ENCODE data around the gene CAMK1D.
"Not testable (repeated sequence)": the region's sequence is repeated elsewhere in the genome, so short reads cannot be mapped to it uniquely, and the experiment has no call there.

CAMK1D gene

GRCh38 chr10:12470719-12471118 is 121.4 kb downstream of the CAMK1D start:
- DNase-seq: no peak

- no peak for DNase-seq
These were observed 121.8 kb downstream of the CAMK1D start for GRCh38 chr10:12471135-12471534.

GRCh38 chr10:12473491-12473890 is 124.1 kb downstream of the CAMK1D start:
- DNase-seq: no peak

GRCh38 chr10:12474727-12475412 is 125.5 kb downstream of the CAMK1D start:
- DNase-seq: no peak

- DNase-seq: no peak
These were observed 127.3 kb downstream of the CAMK1D start for GRCh38 chr10:12476656-12477055.

- no peak for DNase-seq
These were observed 130.1 kb downstream of the CAMK1D start for GRCh38 chr10:12479437-12479844.

- DNase-seq: no peak
These were observed 130.6 kb downstream of the CAMK1D start for GRCh38 chr10:12479924-12480323.

- DNase-seq: no peak
These were observed 131.1 kb downstream of the CAMK1D start for GRCh38 chr10:12480440-12480839.

GRCh38 chr10:12481924-12482323 is 132.6 kb downstream of the CAMK1D start:
- DNase-seq: no peak

GRCh38 chr10:12482587-12482986 is 133.2 kb downstream of the CAMK1D start:
- no peak for DNase-seq

- DNase-seq: no peak
These were observed 134.9 kb downstream of the CAMK1D start for GRCh38 chr10:12484002-12484918.

- DNase-seq: peak; percentile 12
These were observed 135.8 kb downstream of the CAMK1D start for GRCh38 chr10:12484941-12485805.

GRCh38 chr10:12487366-12487765 is 138.0 kb downstream of the CAMK1D start:
- no peak for DNase-seq

- no peak for DNase-seq
These were observed 139.3 kb downstream of the CAMK1D start for GRCh38 chr10:12488626-12489025.

- DNase-seq: no peak
These were observed 140.0 kb downstream of the CAMK1D start for GRCh38 chr10:12489357-12489756.

GRCh38 chr10:12489806-12490205 is 140.5 kb downstream of the CAMK1D start:
- no peak for DNase-seq

GRCh38 chr10:12490963-12491362 is 141.6 kb downstream of the CAMK1D start:
- no peak for DNase-seq

GRCh38 chr10:12491491-12491890 is 142.1 kb downstream of the CAMK1D start:
- no peak for DNase-seq

GRCh38 chr10:12492016-12492415 is 142.7 kb downstream of the CAMK1D start:
- no peak for DNase-seq

- DNase-seq: not testable (repeated sequence)
These were observed 147.7 kb downstream of the CAMK1D start for GRCh38 chr10:12497046-12497445.

GRCh38 chr10:12499076-12499986 is 150.0 kb downstream of the CAMK1D start:
- peak; percentile 31 for DNase-seq
